GM18867 (cell line): Measurements from ENCODE around the gene ZNF560.

ENCODE experiments used
- ATAC-seq: cut with Tn5 transposase; IDR thresholded peaks from one replicate; pipeline ENCODE4 v1.9.1; 2021; ENCODE audit warnings: mild to moderate bottlenecking, moderate library complexity; ENCODE audit not compliant: unreplicated experiment

The ZNF560 gene

GRCh38 chr19:9436358-9436757 is 62.1 kb downstream of the ZNF560 start:
- ATAC-seq = no peak

DNA sequence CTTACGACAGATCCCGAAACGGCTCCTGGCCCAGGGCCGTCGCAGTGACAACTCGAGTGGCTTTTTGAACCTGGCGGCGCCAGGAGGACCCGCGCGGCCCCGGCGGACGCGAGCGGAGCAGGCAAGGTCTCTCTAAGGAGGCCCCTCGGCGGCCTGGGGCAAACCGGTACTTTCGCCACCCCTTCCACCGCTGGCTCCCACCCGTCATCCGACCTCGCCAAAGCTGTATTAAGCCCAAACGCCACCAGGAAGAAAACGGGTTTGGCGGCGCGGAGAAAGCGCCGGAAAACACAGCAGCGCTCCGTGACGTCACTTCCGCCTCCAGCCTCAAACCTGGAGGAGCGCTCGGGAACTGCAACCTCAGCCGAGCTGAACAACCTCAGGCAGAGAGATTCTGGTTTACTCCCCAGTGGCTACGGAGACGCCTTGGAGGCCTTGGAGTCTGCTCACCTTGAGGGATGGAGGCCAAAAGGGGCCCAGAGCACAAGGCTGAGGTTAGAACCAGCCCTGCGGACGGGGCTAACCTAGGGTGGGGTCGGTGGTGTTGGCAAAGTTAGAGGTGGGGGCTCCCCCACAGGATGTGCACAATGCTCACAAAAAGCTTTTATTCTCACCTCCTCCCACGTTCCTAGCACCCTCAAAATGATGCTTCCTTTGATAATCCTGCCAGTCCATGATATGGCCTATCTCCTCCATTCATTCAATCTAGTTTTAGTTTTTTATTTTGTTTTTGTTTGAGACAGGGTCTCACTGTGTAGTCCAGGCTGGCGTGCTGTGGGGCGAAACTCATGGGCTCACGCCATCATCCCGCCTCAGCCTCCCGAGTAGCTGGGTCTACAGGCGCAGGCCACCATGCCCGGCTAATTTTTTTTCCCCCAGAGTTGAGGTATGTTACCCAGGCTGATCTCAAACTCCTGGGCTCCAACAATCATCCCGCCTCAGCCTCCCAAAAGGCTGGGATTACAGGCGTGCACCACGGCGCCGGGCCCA is 62.8 kb downstream of the ZNF560 start, which contains the start of gene ZNF266:
Gene ZNF266 (minus strand): TSS at position 295 of the 990 bp plus-strand sequence. CDS start 15,484 bp downstream, outside the sequence.
- peak; percentile 90 for ATAC-seq

DNA sequence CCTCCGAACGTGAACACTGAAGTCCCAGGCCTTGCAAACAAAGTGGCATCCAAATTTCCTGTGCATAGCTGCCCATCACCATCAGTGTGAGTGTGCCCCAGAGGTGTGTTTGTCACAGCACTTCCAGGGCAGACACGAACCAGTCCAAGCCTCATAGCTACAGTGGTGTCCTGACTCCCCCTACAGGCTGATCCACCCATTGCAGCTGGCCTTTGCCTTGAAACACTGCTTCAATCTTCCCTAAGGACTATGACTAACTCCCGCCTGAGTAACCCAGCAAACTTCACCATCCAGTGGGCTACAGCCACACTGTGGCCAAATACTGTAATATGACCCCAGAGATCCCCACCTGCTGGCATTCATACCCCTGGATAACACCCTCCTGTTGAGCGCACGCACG is 66.9 kb downstream of the ZNF560 start:
- no peak for ATAC-seq

DNA sequence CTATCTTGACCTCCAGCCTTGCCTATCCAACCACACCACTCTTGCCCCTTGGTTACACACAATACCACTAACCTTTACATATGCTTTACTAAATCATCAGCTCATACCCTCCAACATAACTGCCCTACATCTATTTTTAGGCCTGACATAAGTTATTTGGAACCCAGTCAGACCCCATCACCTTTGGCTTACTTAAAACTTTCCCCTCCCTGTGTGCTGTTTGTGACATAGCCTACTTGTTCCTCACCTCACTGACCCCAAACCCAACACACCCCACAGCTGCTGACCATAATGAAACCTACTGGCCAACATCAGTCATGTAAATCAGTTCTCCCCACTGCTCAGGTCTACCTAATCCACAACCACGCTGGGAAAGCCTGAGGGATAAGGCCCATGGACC is 68.0 kb downstream of the ZNF560 start:
- ATAC-seq = no peak

DNA sequence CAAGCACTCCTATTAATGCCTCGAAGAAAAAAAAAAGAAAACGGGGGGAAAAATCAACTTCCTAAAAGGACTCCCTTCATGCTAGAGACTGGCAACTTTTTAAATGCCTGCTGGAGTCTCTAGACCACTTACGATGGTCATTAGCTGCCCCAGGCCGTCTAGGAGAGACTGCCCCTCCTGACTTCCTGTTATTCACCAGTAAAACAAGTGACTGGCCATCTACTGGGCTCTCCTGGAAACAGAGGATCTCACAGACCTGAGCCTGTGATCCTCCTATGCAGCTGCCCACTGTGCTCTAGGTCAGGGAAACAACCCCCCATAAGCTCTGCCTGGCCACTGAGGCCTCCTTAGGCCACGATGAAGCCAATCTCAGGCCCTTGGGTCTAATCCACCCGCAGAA is 70.5 kb downstream of the ZNF560 start:
- no peak for ATAC-seq
